ENCODE data around the gene TMEM144.

The TMEM144 gene

GRCh38 chr4:158181906-158182305 lies 28.4 kb upstream of the TMEM144 start:
- Histone ChIP-seq H3K9ac (ENCODE audit: low read depth, low read length, poor library complexity) (no peak overlapping the region), H4K91ac (ENCODE audit: low read depth, low read length, poor library complexity) (no peak overlapping the region), H3K4ac (ENCODE audit: low read length) (no peak overlapping the region), H3K18ac (ENCODE audit: low read length) (no peak overlapping the region), H2AFZ (ENCODE audit: low read length) (peak overlapping the region; percentile 51), H4K8ac (ENCODE audit: low read depth, low read length) (no peak overlapping the region), H3K27me3 (ENCODE audit: control insufficient read depth in 3 of 3, insufficient read depth in 3 of 3, low read depth in 1 of 3, low read length in 3 of 3) (no peaks in the 10 kb centered on the region), H3K14ac (ENCODE audit: low read length) (no peak overlapping the region), H3K23ac (ENCODE audit: low read depth, low read length, poor library complexity) (no peak overlapping the region), H2BK15ac (ENCODE audit: low read length) (no peak overlapping the region), H2BK5ac (ENCODE audit: low read length) (no peak overlapping the region), H2AK5ac (ENCODE audit: low read depth, low read length) (no peak overlapping the region), H2BK12ac (ENCODE audit: low read length) (no peak overlapping the region), H3K79me1 (ENCODE audit: low read depth, low read length) (no peaks in the 10 kb centered on the region), H3K4me2 (ENCODE audit: insufficient read depth, low read length, poor library complexity, severe bottlenecking) (no peak overlapping the region), H3K4me3 (ENCODE audit: low read length in 2 of 2) (no peak overlapping the region), H3K36me3 (replicated peaks in 1 of 2; ENCODE audit: control insufficient read depth in 2 of 2, insufficient read depth in 2 of 2, low read length in 2 of 2) (no peaks in the 10 kb centered on the region), H3K4me1 (ENCODE audit: control insufficient read depth in 2 of 2, insufficient read depth in 1 of 2, low read depth in 1 of 2, low read length in 2 of 2) (no peaks in the 10 kb centered on the region), H3K27ac (replicated peaks; ENCODE audit: low read length) (no peak overlapping the region), H2BK120ac (ENCODE audit: low read depth, low read length) (no peak overlapping the region), H3K9me3 (replicated peaks in 1 of 2; ENCODE audit: control insufficient read depth in 2 of 2, insufficient read depth in 1 of 2, low read depth in 1 of 2, low read length in 2 of 2) (no peaks in the 10 kb centered on the region)
- whole genome bisulfite sequencing, 2 donors (ENCODE audit: extremely low coverage in 2 of 2, insufficient read length in 2 of 2, insufficient replicate concordance in 1 of 2), result no CpG with 5 or more reads among the region's 5 CpGs
- DNase-seq (ENCODE audit: low spot score), result no peak

- Histone ChIP-seq H3K36me3 (replicated peaks in 1 of 2; ENCODE audit: control insufficient read depth in 2 of 2, insufficient read depth in 2 of 2, low read length in 2 of 2) (no peaks in the 10 kb centered on the region), H2BK12ac (ENCODE audit: low read length) (no peak overlapping the region), H3K4me3 (ENCODE audit: low read length in 2 of 2) (peak overlapping the region in 1 of 2 donors; percentile 10), H2BK120ac (ENCODE audit: low read depth, low read length) (no peak overlapping the region), H3K23ac (ENCODE audit: low read depth, low read length, poor library complexity) (no peak overlapping the region), H4K91ac (ENCODE audit: low read depth, low read length, poor library complexity) (no peak overlapping the region), H3K27me3 (ENCODE audit: control insufficient read depth in 3 of 3, insufficient read depth in 3 of 3, low read depth in 1 of 3, low read length in 3 of 3) (no peaks in the 10 kb centered on the region), H3K9ac (ENCODE audit: low read depth, low read length, poor library complexity) (peak overlapping the region; percentile 12), H3K18ac (ENCODE audit: low read length) (peak overlapping the region; percentile 60), H2AFZ (ENCODE audit: low read length) (peak overlapping the region; percentile 53), H2BK15ac (ENCODE audit: low read length) (peak overlapping the region; percentile 9), H3K27ac (replicated peaks; ENCODE audit: low read length) (no peak overlapping the region), H3K4me1 (ENCODE audit: control insufficient read depth in 2 of 2, insufficient read depth in 1 of 2, low read depth in 1 of 2, low read length in 2 of 2) (no peaks in the 10 kb centered on the region), H2BK5ac (ENCODE audit: low read length) (no peak overlapping the region), H3K79me1 (ENCODE audit: low read depth, low read length) (no peaks in the 10 kb centered on the region), H3K9me3 (replicated peaks in 1 of 2; ENCODE audit: control insufficient read depth in 2 of 2, insufficient read depth in 1 of 2, low read depth in 1 of 2, low read length in 2 of 2) (no peaks in the 10 kb centered on the region), H3K4ac (ENCODE audit: low read length) (no peak overlapping the region), H3K14ac (ENCODE audit: low read length) (no peak overlapping the region), H2AK5ac (ENCODE audit: low read depth, low read length) (no peak overlapping the region), H4K8ac (ENCODE audit: low read depth, low read length) (peak overlapping the region; percentile 99), H3K4me2 (ENCODE audit: insufficient read depth, low read length, poor library complexity, severe bottlenecking) (no peak overlapping the region)
- WGBS, 2 donors (ENCODE audit: extremely low coverage in 2 of 2, insufficient read length in 2 of 2, insufficient replicate concordance in 1 of 2), result no CpG with 5 or more reads among the region's 15 CpGs
- no peak for DNase-seq (ENCODE audit: low spot score)
Observed at GRCh38 chr4:158182736-158183135, 27.6 kb upstream of the TMEM144 start.

- DNase-seq (ENCODE audit: low spot score), result no peak
- Histone ChIP-seq H3K79me1 (ENCODE audit: low read depth, low read length) (no peaks in the 10 kb centered on the region), H3K27ac (replicated peaks; ENCODE audit: low read length) (no peak overlapping the region), H3K4ac (ENCODE audit: low read length) (no peak overlapping the region), H2BK12ac (ENCODE audit: low read length) (no peak overlapping the region), H3K14ac (ENCODE audit: low read length) (no peak overlapping the region), H2AFZ (ENCODE audit: low read length) (no peak overlapping the region), H4K8ac (ENCODE audit: low read depth, low read length) (no peak overlapping the region), H3K4me2 (ENCODE audit: insufficient read depth, low read length, poor library complexity, severe bottlenecking) (no peak overlapping the region), H3K4me3 (ENCODE audit: low read length in 2 of 2) (no peak overlapping the region), H2AK5ac (ENCODE audit: low read depth, low read length) (no peak overlapping the region), H2BK15ac (ENCODE audit: low read length) (no peak overlapping the region), H4K91ac (ENCODE audit: low read depth, low read length, poor library complexity) (no peak overlapping the region), H2BK5ac (ENCODE audit: low read length) (no peak overlapping the region), H2BK120ac (ENCODE audit: low read depth, low read length) (no peak overlapping the region), H3K4me1 (ENCODE audit: control insufficient read depth in 2 of 2, insufficient read depth in 1 of 2, low read depth in 1 of 2, low read length in 2 of 2) (no peaks in the 10 kb centered on the region), H3K27me3 (ENCODE audit: control insufficient read depth in 3 of 3, insufficient read depth in 3 of 3, low read depth in 1 of 3, low read length in 3 of 3) (no peaks in the 10 kb centered on the region), H3K9ac (ENCODE audit: low read depth, low read length, poor library complexity) (no peak overlapping the region), H3K9me3 (replicated peaks in 1 of 2; ENCODE audit: control insufficient read depth in 2 of 2, insufficient read depth in 1 of 2, low read depth in 1 of 2, low read length in 2 of 2) (no peaks in the 10 kb centered on the region), H3K36me3 (replicated peaks in 1 of 2; ENCODE audit: control insufficient read depth in 2 of 2, insufficient read depth in 2 of 2, low read length in 2 of 2) (no peaks in the 10 kb centered on the region), H3K18ac (ENCODE audit: low read length) (no peak overlapping the region), H3K23ac (ENCODE audit: low read depth, low read length, poor library complexity) (no peak overlapping the region)
- WGBS, 2 donors (ENCODE audit: extremely low coverage in 2 of 2, insufficient read length in 2 of 2, insufficient replicate concordance in 1 of 2), result no CpG with 5 or more reads among the region's 2 CpGs
Observed at GRCh38 chr4:158186815-158187214, 23.5 kb upstream of the TMEM144 start.

GRCh38 chr4:158189422-158189821 lies 20.9 kb upstream of the TMEM144 start:
- Histone ChIP-seq H3K4me3 (ENCODE audit: low read length in 2 of 2) (no peak overlapping the region), H3K18ac (ENCODE audit: low read length) (no peak overlapping the region), H2AK5ac (ENCODE audit: low read depth, low read length) (no peak overlapping the region), H3K23ac (ENCODE audit: low read depth, low read length, poor library complexity) (no peak overlapping the region), H2BK15ac (ENCODE audit: low read length) (no peak overlapping the region), H4K91ac (ENCODE audit: low read depth, low read length, poor library complexity) (no peak overlapping the region), H3K4me1 (ENCODE audit: control insufficient read depth in 2 of 2, insufficient read depth in 1 of 2, low read depth in 1 of 2, low read length in 2 of 2) (no peaks in the 10 kb centered on the region), H3K4me2 (ENCODE audit: insufficient read depth, low read length, poor library complexity, severe bottlenecking) (no peak overlapping the region), H3K9ac (ENCODE audit: low read depth, low read length, poor library complexity) (no peak overlapping the region), H3K27me3 (ENCODE audit: control insufficient read depth in 3 of 3, insufficient read depth in 3 of 3, low read depth in 1 of 3, low read length in 3 of 3) (no peaks in the 10 kb centered on the region), H2BK12ac (ENCODE audit: low read length) (no peak overlapping the region), H3K27ac (replicated peaks; ENCODE audit: low read length) (no peak overlapping the region), H4K8ac (ENCODE audit: low read depth, low read length) (no peak overlapping the region), H3K36me3 (replicated peaks in 1 of 2; ENCODE audit: control insufficient read depth in 2 of 2, insufficient read depth in 2 of 2, low read length in 2 of 2) (no peaks in the 10 kb centered on the region), H3K79me1 (ENCODE audit: low read depth, low read length) (no peaks in the 10 kb centered on the region), H2BK120ac (ENCODE audit: low read depth, low read length) (no peak overlapping the region), H3K4ac (ENCODE audit: low read length) (no peak overlapping the region), H3K14ac (ENCODE audit: low read length) (no peak overlapping the region), H2AFZ (ENCODE audit: low read length) (no peak overlapping the region), H3K9me3 (replicated peaks in 1 of 2; ENCODE audit: control insufficient read depth in 2 of 2, insufficient read depth in 1 of 2, low read depth in 1 of 2, low read length in 2 of 2) (no peaks in the 10 kb centered on the region), H2BK5ac (ENCODE audit: low read length) (no peak overlapping the region)
- no peak for DNase-seq (ENCODE audit: low spot score)
- no CpG with 5 or more reads among the region's 1 CpG for WGBS, 2 donors (ENCODE audit: extremely low coverage in 2 of 2, insufficient read length in 2 of 2, insufficient replicate concordance in 1 of 2)

Data from neuronal stem cell (in vitro differentiated cells).